Renal cortex interstitium (tissue), 15 donors: ENCODE data around the gene TRERF1. TPM values are rescaled to one million over a fixed set of nuclear protein-coding genes. Genes with fewer than 3 reads are reported as not detected.
"Not testable (repeated sequence)": the region's sequence is repeated elsewhere in the genome, so short reads cannot be mapped to it uniquely, and the experiment has no call there.

Experiments used
- DNase-seq, 11 donors: peaks; one replicate each; pipeline ENCODE4 v3.0.0-alpha.2; 2013; ENCODE audit warnings: low read depth in 9 of 11, low spot score in 4 of 11; ENCODE audit errors: extremely low read depth in 1 of 11
- long read RNA-seq, 16 experiments: transcript quantifications; one replicate each; lab custom pipeline, GENCODE V29; 2026
- polyA plus RNA-seq, 3 donors: library from polyadenylated mRNA; unstranded; fragments of 120-200 nt; gene quantifications; one replicate each; pipeline ENCODE4 v1.2.1, GENCODE V29; 2013; ENCODE audit not compliant: insufficient read length in 3 of 3

The TRERF1 gene
- 10 to 100 TPM; 14.9 to 16.4 (median 15.9) TPM for polyA plus RNA-seq
- long read RNA-seq, donor 1, result 0 reads
- long read RNA-seq, donor 2, result 0 reads
- long read RNA-seq, donor 3, partial matches to known transcripts, result 0 of 27 reads
- long read RNA-seq, donor 3, other reads (novel, unspliced or antisense), result 27 of 27 reads
- long read RNA-seq, donor 4, result 0 reads
- long read RNA-seq, donor 5, result 0 reads
- long read RNA-seq, donor 6, result 0 reads
- long read RNA-seq, donor 7, result 0 reads
- long read RNA-seq, donor 8, result 0 reads
- long read RNA-seq, donor 9, result 0 reads
- long read RNA-seq, donor 10, result 0 reads
- long read RNA-seq, donor 11, result 0 reads
- long read RNA-seq, donor 12, result 0 reads
- long read RNA-seq, donor 13, result 0 reads
- long read RNA-seq, donor 14, result 0 reads
- long read RNA-seq, donor 15, result 0 reads
- long read RNA-seq, donor 16, partial matches to known transcripts, result 13 of 13 reads
- long read RNA-seq, donor 16, other reads (novel, unspliced or antisense), result 0 of 13 reads

- peak in 8 of 11 donors; percentile 55 to 72 (median 62) for DNase-seq
Observed at GRCh38 chr6:42451333-42452170, at the start of gene TRERF1. TRERF1 (minus strand) TSS chr6:42451926; CDS start chr6:42269590, 182,336 bp downstream.

- no peak for DNase-seq
Observed at GRCh38 chr6:42498473-42499128, 46.9 kb upstream of the TRERF1 start.

- no peak for DNase-seq
Observed at GRCh38 chr6:42493914-42494539, 42.3 kb upstream of the TRERF1 start.

GRCh38 chr6:42488129-42488528 is 36.4 kb upstream of the TRERF1 start:
- DNase-seq, result no peak

- DNase-seq, result no peak
Observed at GRCh38 chr6:42484261-42484660, 32.5 kb upstream of the TRERF1 start.

GRCh38 chr6:42482174-42482573 is 30.4 kb upstream of the TRERF1 start:
- peak in 10 of 11 donors; percentile 22 to 68 (median 42) for DNase-seq

- no peak for DNase-seq
Observed at GRCh38 chr6:42471714-42472113, 20.0 kb upstream of the TRERF1 start.

GRCh38 chr6:42471142-42471541 is 19.4 kb upstream of the TRERF1 start:
- DNase-seq, result no peak

- DNase-seq, result no peak
Observed at GRCh38 chr6:42468273-42468672, 16.5 kb upstream of the TRERF1 start.

GRCh38 chr6:42467651-42468050 is 15.9 kb upstream of the TRERF1 start:
- DNase-seq, result no peak

GRCh38 chr6:42466470-42466869 is 14.7 kb upstream of the TRERF1 start:
- not testable (repeated sequence) for DNase-seq

GRCh38 chr6:42462474-42462972 is 10.8 kb upstream of the TRERF1 start:
- DNase-seq, result no peak

GRCh38 chr6:42460883-42461282 is 9.2 kb upstream of the TRERF1 start:
- no peak for DNase-seq

- no peak for DNase-seq
Observed at GRCh38 chr6:42459888-42460287, 8.2 kb upstream of the TRERF1 start.

GRCh38 chr6:42454428-42454791 is 2.7 kb upstream of the TRERF1 start:
- DNase-seq, result no peak

GRCh38 chr6:42453654-42454427 is 2.1 kb upstream of the TRERF1 start:
- peak in 7 of 11 donors; percentile 55 to 71 (median 63) for DNase-seq

GRCh38 chr6:42453031-42453653 is 1.4 kb upstream of the TRERF1 start:
- DNase-seq, result peak in 10 of 11 donors; percentile 83 to 93 (median 90)
